ENCODE results near the gene C1QTNF2. TPM values are rescaled to one million over a fixed set of nuclear protein-coding genes. Genes with fewer than 3 reads are reported as not detected.

C1QTNF2 gene
- total RNA-seq, 1 experiment from 2014 or later = 0.39 TPM

DNA sequence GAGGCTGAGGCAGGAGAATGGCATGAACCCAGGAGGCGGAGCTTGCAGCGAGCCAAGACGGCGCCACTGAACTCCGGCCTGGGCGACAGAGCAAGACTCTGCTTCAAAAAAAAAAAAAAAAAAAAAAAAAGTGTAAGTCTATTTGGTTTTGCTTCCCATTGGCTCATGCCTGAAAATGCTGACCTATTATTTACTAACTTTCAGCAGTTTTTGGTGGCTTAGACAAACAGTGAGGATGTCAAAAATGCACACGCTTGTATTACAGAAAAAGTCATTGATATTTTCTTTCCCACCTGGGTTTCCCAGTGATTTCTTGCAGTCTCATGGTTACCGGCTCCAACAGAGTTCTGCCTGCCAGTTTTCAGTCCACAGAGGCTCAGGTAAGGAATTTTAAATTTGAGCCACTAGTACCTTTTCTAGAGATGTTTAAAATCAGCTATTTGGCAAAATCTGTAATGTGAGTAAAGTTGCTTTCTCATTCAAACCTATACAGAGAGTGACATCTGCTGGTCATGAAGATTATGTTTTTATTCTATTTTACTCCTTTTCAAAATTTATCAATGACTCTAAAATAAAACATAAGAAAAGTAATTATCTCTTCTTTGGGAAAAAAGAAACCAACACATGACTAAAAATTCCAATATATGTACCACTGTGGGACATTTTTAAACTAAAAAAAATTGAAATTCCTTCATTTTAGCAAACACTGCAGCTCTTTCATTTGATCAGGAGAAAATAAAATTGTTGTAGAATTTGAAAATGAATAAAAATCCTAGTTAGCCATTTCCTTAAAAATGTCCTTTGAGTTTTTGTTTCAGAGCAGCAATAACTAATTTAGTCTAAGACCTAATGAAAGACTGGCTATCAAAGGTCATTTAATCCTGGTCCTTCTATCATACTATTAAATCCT is 20.6 kb upstream of the C1QTNF2 start:
- Histone ChIP-seq H3K27me3 (replicated peaks; ENCODE audit: insufficient read depth, low read depth, low read length, poor library complexity) (no peaks in the 10 kb centered on the region), H3K4me3 (ENCODE audit: low read depth, low read length, poor library complexity, severe bottlenecking) (no peak overlapping the region), H3K4me1 (ENCODE audit: insufficient read depth, low read length, poor library complexity, severe bottlenecking) (no peaks in the 10 kb centered on the region), H3K27ac (ENCODE audit: low read depth, low read length, poor library complexity, severe bottlenecking) (no peak overlapping the region), H3K9me3 (ENCODE audit: low read depth, low read length, poor library complexity, severe bottlenecking) (peaks cover 12% of the 10 kb centered on the region), H3K36me3 (ENCODE audit: insufficient read depth, low read length, poor library complexity, severe bottlenecking) (no peaks in the 10 kb centered on the region)
- POLR2A ChIA-PET (ENCODE audit: low non-redundant PET) = no interaction called here
- BruUV-seq (replicated peaks) = no TSS peak
- CTCF ChIA-PET = interaction anchor here (0.5 to 1.2 kb wide), 4 partner anchors 13 to 428 kb away, joined by 3 to 11 read pairs (median 6); no protein-coding TSS in a partner anchor
- TF ChIP-seq, protein P1, sequence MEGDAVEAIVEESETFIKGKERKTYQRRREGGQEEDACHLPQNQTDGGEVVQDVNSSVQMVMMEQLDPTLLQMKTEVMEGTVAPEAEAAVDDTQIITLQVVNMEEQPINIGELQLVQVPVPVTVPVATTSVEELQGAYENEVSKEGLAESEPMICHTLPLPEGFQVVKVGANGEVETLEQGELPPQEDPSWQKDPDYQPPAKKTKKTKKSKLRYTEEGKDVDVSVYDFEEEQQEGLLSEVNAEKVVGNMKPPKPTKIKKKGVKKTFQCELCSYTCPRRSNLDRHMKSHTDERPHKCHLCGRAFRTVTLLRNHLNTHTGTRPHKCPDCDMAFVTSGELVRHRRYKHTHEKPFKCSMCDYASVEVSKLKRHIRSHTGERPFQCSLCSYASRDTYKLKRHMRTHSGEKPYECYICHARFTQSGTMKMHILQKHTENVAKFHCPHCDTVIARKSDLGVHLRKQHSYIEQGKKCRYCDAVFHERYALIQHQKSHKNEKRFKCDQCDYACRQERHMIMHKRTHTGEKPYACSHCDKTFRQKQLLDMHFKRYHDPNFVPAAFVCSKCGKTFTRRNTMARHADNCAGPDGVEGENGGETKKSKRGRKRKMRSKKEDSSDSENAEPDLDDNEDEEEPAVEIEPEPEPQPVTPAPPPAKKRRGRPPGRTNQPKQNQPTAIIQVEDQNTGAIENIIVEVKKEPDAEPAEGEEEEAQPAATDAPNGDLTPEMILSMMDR (conservative IDR thresholded peaks at IDR 0.05; ENCODE audit: low read depth, low read length) = peak; percentile 63
- TF ChIP-seq EZH2 (IDR thresholded peaks at IDR 0.05; ENCODE audit: borderline replicate concordance, low read depth, low read length, poor library complexity, severe bottlenecking) = no peak
- intact Hi-C loops (cut with micrococcal nuclease; ENCODE audit: unreplicated experiment) = loop anchor here (5.0 to 10.0 kb wide), 3 partner anchors 309 to 1106 kb away; no protein-coding TSS in a partner anchor
- peak; percentile 32 for DNase-seq (ENCODE audit: low spot score)

DNA sequence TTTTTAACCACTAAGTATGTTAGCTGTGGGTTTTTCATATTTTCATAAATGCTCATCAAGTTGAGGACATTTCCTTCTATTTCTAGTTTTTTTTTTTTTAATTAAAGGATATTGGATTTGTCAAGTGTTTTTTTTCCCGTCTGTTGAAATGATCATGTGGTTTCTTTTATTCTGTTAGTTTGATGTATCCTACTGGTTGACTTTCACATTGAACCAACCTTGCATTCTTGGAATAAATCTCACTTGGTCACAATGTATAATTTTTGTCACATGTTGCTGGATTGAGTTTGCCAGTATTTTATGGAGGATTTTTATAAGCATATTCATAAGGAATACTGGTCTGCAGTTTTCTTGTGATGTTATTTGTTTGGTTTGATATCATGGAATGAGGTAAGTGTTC is 17.0 kb upstream of the C1QTNF2 start:
- H3K4me1 ChIP-seq (ENCODE audit: insufficient read depth, low read length, poor library complexity, severe bottlenecking) = peaks cover 1% of the 10 kb centered on the region
- peaks cover 12% of the 10 kb centered on the region for H3K9me3 ChIP-seq (ENCODE audit: low read depth, low read length, poor library complexity, severe bottlenecking)
- TF ChIP-seq, protein P1 (conservative IDR thresholded peaks at IDR 0.05; ENCODE audit: low read depth, low read length) = no peak
- no peak for TF ChIP-seq EZH2 (IDR thresholded peaks at IDR 0.05; ENCODE audit: borderline replicate concordance, low read depth, low read length, poor library complexity, severe bottlenecking)
- H3K27ac ChIP-seq (ENCODE audit: low read depth, low read length, poor library complexity, severe bottlenecking) = no peak overlapping the region
- POLR2A ChIA-PET (ENCODE audit: low non-redundant PET) = no interaction called here
- intact Hi-C loops (cut with micrococcal nuclease; ENCODE audit: unreplicated experiment) = no loop called here
- BruUV-seq (replicated peaks) = no TSS peak
- H3K36me3 ChIP-seq (ENCODE audit: insufficient read depth, low read length, poor library complexity, severe bottlenecking) = no peaks in the 10 kb centered on the region
- no peak overlapping the region for H3K4me3 ChIP-seq (ENCODE audit: low read depth, low read length, poor library complexity, severe bottlenecking)
- no peaks in the 10 kb centered on the region for H3K27me3 ChIP-seq (replicated peaks; ENCODE audit: insufficient read depth, low read depth, low read length, poor library complexity)
- CTCF ChIA-PET = no interaction called here
- no peak for DNase-seq (ENCODE audit: low spot score)

DNA sequence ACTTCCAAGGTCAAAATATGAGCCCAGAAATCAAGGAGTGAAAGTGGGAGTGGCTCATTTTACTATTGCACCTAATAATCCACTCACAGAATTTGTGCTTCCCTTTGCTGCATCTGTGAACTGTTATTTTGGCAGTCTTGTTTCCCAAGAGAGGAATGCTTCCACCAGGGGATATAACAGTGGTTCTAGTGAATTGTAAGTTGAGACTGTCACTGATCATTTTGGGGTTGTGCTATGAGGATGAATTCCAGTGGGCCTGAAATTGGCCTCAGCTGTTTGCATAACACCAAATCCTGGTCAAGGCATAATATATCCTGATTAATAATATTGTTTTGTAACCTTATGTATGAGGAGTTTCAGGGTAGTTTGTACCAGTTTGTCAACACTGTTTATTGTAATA is 15.1 kb upstream of the C1QTNF2 start:
- Histone ChIP-seq H3K27ac (ENCODE audit: low read depth, low read length, poor library complexity, severe bottlenecking) (no peak overlapping the region), H3K4me3 (ENCODE audit: low read depth, low read length, poor library complexity, severe bottlenecking) (no peak overlapping the region), H3K27me3 (replicated peaks; ENCODE audit: insufficient read depth, low read depth, low read length, poor library complexity) (no peaks in the 10 kb centered on the region), H3K4me1 (ENCODE audit: insufficient read depth, low read length, poor library complexity, severe bottlenecking) (peaks cover 7% of the 10 kb centered on the region), H3K36me3 (ENCODE audit: insufficient read depth, low read length, poor library complexity, severe bottlenecking) (no peaks in the 10 kb centered on the region), H3K9me3 (ENCODE audit: low read depth, low read length, poor library complexity, severe bottlenecking) (peaks cover 12% of the 10 kb centered on the region)
- no peak for TF ChIP-seq EZH2 (IDR thresholded peaks at IDR 0.05; ENCODE audit: borderline replicate concordance, low read depth, low read length, poor library complexity, severe bottlenecking)
- TF ChIP-seq, protein P1 (conservative IDR thresholded peaks at IDR 0.05; ENCODE audit: low read depth, low read length) = no peak
- intact Hi-C loops (cut with micrococcal nuclease; ENCODE audit: unreplicated experiment) = no loop called here
- CTCF ChIA-PET = no interaction called here
- POLR2A ChIA-PET (ENCODE audit: low non-redundant PET) = no interaction called here
- BruUV-seq (replicated peaks) = no TSS peak
- DNase-seq (ENCODE audit: low spot score) = no peak

All from A673 (cell line).